Omental fat pad (tissue), 4 donors: ENCODE measurements around the gene LMBR1. TPM values are rescaled to one million over a fixed set of nuclear protein-coding genes. Genes with fewer than 3 reads are reported as not detected.

Experiments
- ATAC-seq: fragments of 150-250 bp; one replicate; pipeline ENCODE4 v1.9.1; 2016; ENCODE audit warnings: mild to moderate bottlenecking, moderate library complexity; ENCODE audit not compliant: low FRiP score
- DNase-seq: peaks from one replicate; pipeline ENCODE4 v3.0.0-alpha.2; 2019; ENCODE audit warnings: low spot score
- CTCF ChIP-seq, 3 donors: fragments of 450-650 bp; IDR thresholded peaks; one replicate each; pipeline ENCODE4 v1.5.1; 2016 to 2017; ENCODE audit warnings: antibody characterized with exemption in 3 of 3, mild to moderate bottlenecking in 3 of 3, moderate library complexity in 2 of 3
- total RNA-seq, 4 donors: library from RNA; depleted of rRNA; stranded (reverse); fragments of >200 nt; gene quantifications; one replicate each; pipeline ENCODE4 v1.1.0, GENCODE V29; 2016

Gene LMBR1
- total RNA-seq, 4 donors from 2014 or later, result 50.1 to 93.5 (median 59.8) TPM

- TF ChIP-seq CTCF (IDR thresholded peaks at IDR 0.05), result no peak
- DNase-seq (no peak), ATAC-seq (no peak)
These were observed 51.5 kb downstream of the LMBR1 start for GRCh38 chr7:156841497-156841896.

DNA sequence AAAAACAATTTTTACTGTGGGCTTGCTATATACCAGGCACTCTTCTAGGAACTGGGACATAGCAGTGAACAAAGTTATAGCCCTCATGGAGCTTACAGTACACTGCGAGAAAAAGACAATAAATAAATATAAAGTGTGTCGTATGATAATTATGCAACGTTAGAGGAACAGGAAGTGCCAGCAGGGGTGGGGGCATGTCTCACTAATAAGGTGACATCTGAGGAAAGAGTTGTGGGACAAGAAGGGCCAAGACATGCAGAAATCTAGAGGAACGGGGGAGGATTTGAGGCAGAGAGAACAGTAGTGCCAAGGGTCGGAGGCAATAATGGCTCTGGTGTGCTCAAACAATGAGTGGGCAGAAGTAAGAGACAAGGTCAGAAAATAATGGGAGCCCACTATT is 52.8 kb downstream of the LMBR1 start:
- no peak for ATAC-seq
- DNase-seq, result no peak
- TF ChIP-seq CTCF (IDR thresholded peaks at IDR 0.05), result no peak

DNA sequence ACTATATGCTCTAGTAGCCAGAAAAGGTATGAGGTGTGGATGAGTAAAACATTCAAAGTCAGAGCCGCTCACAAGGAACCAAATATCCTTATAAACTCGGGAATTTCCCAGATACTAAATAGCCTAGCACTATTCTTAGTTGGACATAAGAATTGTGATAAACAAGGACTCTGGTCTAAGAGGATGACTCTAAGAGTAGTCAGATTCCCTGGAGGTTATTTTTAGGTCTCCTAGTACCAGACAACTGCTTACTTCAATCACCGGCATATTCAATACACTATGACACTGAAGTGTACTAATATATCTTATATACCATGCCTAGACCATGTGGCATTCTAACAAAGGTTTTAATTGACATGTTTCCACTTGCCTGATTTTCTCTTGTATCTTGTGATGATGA is 56.5 kb downstream of the LMBR1 start:
- ATAC-seq (no peak), DNase-seq (no peak)
- no peak for TF ChIP-seq CTCF (IDR thresholded peaks at IDR 0.05)

GRCh38 chr7:156834462-156834861 is 58.5 kb downstream of the LMBR1 start:
- no peak for ATAC-seq
- no peak for DNase-seq
- TF ChIP-seq CTCF (IDR thresholded peaks at IDR 0.05), result no peak

DNA sequence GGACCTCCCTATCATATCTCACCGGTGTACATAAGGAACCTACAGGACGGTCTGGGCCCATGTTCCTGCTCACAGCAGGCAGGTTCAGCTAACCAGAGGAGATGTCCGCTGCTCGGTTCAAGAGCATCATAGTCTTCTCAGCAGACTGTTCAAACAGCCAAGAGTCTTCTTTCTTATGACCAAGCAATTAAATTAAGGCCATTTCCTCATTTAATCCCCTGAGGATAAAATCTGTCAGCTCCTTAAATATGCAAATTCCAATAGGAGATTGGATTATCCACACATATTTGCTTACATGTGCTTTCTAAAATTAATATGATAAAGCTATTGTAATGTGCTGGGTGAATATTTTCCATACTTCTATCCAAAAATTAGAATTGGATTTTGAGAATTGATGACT is 59.7 kb downstream of the LMBR1 start:
- no peak for DNase-seq
- no peak for ATAC-seq
- TF ChIP-seq CTCF (IDR thresholded peaks at IDR 0.05), result no peak

GRCh38 chr7:156832195-156832877 is 60.6 kb downstream of the LMBR1 start:
- ATAC-seq (no peak), DNase-seq (no peak)
- TF ChIP-seq CTCF (IDR thresholded peaks at IDR 0.05), result no peak

GRCh38 chr7:156829669-156830336 is 63.2 kb downstream of the LMBR1 start:
- ATAC-seq, result no peak
- TF ChIP-seq CTCF (IDR thresholded peaks at IDR 0.05), result no peak
- DNase-seq, result no peak
